Pancreas (tissue), 10 donors: ENCODE measurements around the gene KLHL30. TPM values are rescaled to one million over a fixed set of nuclear protein-coding genes. Genes with fewer than 3 reads are reported as not detected.
A peak's percentile ranks its signal among the peaks of the same experiment; 100 is the strongest.

Experiments
- ATAC-seq, 4 donors: fragments of 200-7000 bp; cut with Tn5 transposase; one replicate each; pipeline versions ENCODE4 v1.8.0 to v1.9.1; 2020; ENCODE audit warnings: mild to moderate bottlenecking in 4 of 4, moderate library complexity in 4 of 4
- DNase-seq, 6 donors: peaks; one replicate each; pipeline ENCODE4 v3.0.0-alpha.2; 2020
- FAIRE-seq: peaks from 2 replicates; lab custom pipeline; 2012; peaks lifted over from hg19 to GRCh38; lab: Jason Lieb, UNC
- H3K27ac ChIP-seq, 4 donors: fragments of 200-600 bp; sonication (generic); 1 replicate in 3 of 4; 2 replicates in 1 of 4; pipeline versions ENCODE4 v1.5.0 to v1.8.0; 2020
- H3K27me3 ChIP-seq, 4 donors: fragments of 200-600 bp; one replicate each; pipeline ENCODE4 v1.8.0; 2021
- H3K36me3 ChIP-seq, 3 donors: fragments of 200-600 bp; sonication (generic) in 1 of 3; one replicate each; pipeline versions ENCODE4 v1.5.0 to v1.8.0; 2020 to 2021
- H3K4me1 ChIP-seq, 3 donors: fragments of 200-600 bp; one replicate each; pipeline ENCODE4 v1.8.0; 2021
- H3K4me3 ChIP-seq, 4 donors: fragments of 200-600 bp; sonication (generic) in 2 of 4; one replicate each; pipeline versions ENCODE4 v1.5.0 to v1.8.0; 2020 to 2021
- H3K9me3 ChIP-seq, 4 donors: fragments of 200-600 bp; one replicate each; pipeline ENCODE4 v1.8.0; 2021
- WGBS, 2 donors: extraction: QIAGEN DNeasy Blood & Tissue Kit; methylation state at CpG; one replicate each; pipeline ENCODE4 v1.1.7; 2013; 5-methylcytosine and 5-hydroxymethylcytosine counted together
- intact Hi-C, 3 donors: fragments of 100-400 bp; cut with DNase I; formaldehyde crosslinking; loops; one replicate each; pipeline versions ENCODE4 v1.11.1 to v1.14.2; 2022
- polyA plus RNA-seq, 2 donors: library from polyadenylated mRNA; stranded (reverse); fragments of 200-250 nt; gene quantifications; one replicate each; pipeline ENCODE4 v1.2.3, GENCODE V29; 2013
- total RNA-seq, 6 donors: library from RNA; stranded (reverse); fragmentation: NEBNext Ultra II Directional in 4 of 6; extraction: Animal tissue kit (Norgen Biotek cat#: 25700) in 4 of 6; gene quantifications; one replicate each; pipeline versions ENCODE4 v1.2.1 to v1.2.4, GENCODE V29; 2021 to 2023
- TF ChIP-seq, protein P1 (sequence below), 4 donors: fragments of 200-600 bp; sonication (generic) in 3 of 4; IDR thresholded peaks; one replicate each; pipeline versions ENCODE4 v1.5.0 to v1.8.0; 2021; ENCODE audit warnings: antibody characterized with exemption in 4 of 4
- donor health status: healthy with polysubstance abuse.
- donor health status: DM: no; HTN: no; CAD: no; lungs with moderate emphysema.
- donor health status: DM: no; HTN: no; CAD: no.
- donor health status: control.
- donor health status: control.
- donor health status: Bipolar disorder and iron deficiency.
- donor health status: DM: yes; HTN: yes; CAD: no.
- donor health status: DM: no; HTN: no; CAD: no.
- donor health status: DM: no; HTN: no; CAD: no.
- donor health status: DM: yes; HTN: yes; CAD: no.

Gene KLHL30
- total and polyA plus RNA-seq, 8 donors: 0.03 to 0.14 (median 0.11) TPM; not detected in 2

DNA sequence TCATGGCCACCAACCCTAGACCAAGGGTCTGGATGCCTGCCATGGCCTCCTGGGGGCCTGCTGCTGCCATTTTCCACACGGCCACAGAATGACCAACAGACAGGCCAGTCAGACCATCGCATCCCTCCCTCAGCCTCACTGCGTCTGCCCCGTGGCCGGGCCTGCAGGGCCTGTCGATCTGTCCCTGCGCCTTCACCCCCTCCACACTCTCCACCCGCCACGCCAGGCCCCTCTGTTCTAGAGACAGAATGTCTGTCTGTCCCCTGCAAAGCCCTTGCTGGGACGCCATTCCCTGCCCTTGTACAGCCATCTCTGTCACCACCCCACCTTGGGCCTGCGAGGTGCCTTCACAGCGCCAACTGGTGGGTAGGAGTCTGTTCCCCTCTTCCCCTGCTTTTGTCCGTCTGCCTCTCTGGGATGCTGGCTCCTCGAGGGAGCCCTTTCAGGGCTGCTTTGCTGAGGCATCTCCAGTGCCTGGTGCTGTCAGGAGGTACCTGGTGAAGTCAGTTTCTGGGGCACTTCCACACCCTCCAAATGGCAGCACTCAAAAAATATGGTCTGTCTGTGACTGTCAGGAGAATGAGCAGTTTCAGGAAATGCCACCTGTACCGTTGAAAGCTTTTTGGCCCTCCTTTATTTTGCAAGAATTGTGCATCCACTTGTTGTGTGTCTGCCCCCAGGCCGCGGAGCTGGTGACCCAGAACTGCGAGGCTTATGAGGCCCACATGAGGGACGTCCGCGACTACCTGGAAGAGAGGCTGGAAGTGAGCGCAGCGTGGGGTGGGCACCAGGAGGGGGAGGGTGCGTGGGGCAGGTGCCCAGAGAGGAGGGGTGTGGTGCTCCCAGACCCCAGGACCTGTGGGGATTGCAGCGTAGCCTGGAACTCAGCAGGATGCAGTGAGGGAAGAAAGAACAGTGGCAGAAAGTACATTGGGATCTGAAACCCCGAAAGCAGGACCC, 45.0 kb upstream of the KLHL30 start:
- no peaks in the 10 kb centered on the region for H3K9me3 ChIP-seq
- FAIRE-seq: no peak
- 92 to 94% methylated on average over 24 to 26 of the region's 26 CpGs for WGBS, 2 donors
- H3K4me3 ChIP-seq: no peak overlapping the region
- H3K27ac ChIP-seq: no peak overlapping the region
- intact Hi-C loops: no loop called here
- no peaks in the 10 kb centered on the region for H3K27me3 ChIP-seq
- TF ChIP-seq, protein P1, sequence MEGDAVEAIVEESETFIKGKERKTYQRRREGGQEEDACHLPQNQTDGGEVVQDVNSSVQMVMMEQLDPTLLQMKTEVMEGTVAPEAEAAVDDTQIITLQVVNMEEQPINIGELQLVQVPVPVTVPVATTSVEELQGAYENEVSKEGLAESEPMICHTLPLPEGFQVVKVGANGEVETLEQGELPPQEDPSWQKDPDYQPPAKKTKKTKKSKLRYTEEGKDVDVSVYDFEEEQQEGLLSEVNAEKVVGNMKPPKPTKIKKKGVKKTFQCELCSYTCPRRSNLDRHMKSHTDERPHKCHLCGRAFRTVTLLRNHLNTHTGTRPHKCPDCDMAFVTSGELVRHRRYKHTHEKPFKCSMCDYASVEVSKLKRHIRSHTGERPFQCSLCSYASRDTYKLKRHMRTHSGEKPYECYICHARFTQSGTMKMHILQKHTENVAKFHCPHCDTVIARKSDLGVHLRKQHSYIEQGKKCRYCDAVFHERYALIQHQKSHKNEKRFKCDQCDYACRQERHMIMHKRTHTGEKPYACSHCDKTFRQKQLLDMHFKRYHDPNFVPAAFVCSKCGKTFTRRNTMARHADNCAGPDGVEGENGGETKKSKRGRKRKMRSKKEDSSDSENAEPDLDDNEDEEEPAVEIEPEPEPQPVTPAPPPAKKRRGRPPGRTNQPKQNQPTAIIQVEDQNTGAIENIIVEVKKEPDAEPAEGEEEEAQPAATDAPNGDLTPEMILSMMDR (IDR thresholded peaks at IDR 0.05): no peak
- H3K36me3 ChIP-seq: no peaks in the 10 kb centered on the region
- peak in 2 of 6 donors; percentile 25 to 61 for DNase-seq
- H3K4me1 ChIP-seq: peaks cover 0 to 5% (median 5%) of the 10 kb centered on the region in 3 donors
- no peak for ATAC-seq

GRCh38 chr2:238094438-238095022, 43.9 kb upstream of the KLHL30 start:
- Histone ChIP-seq H3K9me3 (no peaks in the 10 kb centered on the region), H3K4me1 (peaks cover 0 to 5% (median 5%) of the 10 kb centered on the region in 3 donors), H3K36me3 (no peaks in the 10 kb centered on the region), H3K27me3 (no peaks in the 10 kb centered on the region), H3K4me3 (no peak overlapping the region), H3K27ac (no peak overlapping the region)
- DNase-seq (peak in 1 of 6 donors; percentile 35), ATAC-seq (no peak), FAIRE-seq (no peak)
- intact Hi-C loops: no loop called here
- WGBS, 2 donors: 95 to 97% methylated on average over 17 of the region's 17 CpGs
- TF ChIP-seq, protein P1 (IDR thresholded peaks at IDR 0.05): no peak

DNA sequence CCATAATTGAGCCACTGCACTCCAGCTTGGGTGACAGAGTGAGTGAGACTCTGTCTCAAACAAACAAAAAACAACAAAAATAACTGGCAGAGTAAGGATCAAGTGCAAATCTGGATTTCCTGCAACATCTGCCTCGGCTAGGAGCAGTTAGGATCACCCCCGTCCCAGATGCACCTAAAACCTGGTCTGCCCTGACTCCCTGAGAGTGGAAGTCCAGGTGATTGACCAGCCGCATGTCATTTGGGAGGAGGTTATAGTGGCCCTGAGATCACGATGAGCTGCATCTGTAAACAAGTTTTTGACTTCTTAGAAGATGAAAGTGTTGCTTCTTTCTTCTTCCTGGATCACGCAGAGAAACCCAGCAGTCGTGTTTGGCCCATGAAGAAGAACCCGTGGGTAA, 43.3 kb upstream of the KLHL30 start:
- no peak for ATAC-seq
- H3K27me3 ChIP-seq: no peaks in the 10 kb centered on the region
- H3K27ac ChIP-seq: no peak overlapping the region
- 89 to 91% methylated on average over 7 of the region's 7 CpGs for WGBS, 2 donors
- no peak for DNase-seq
- TF ChIP-seq, protein P1 (IDR thresholded peaks at IDR 0.05): no peak
- peaks cover 0 to 5% (median 5%) of the 10 kb centered on the region in 3 donors for H3K4me1 ChIP-seq
- H3K9me3 ChIP-seq: no peaks in the 10 kb centered on the region
- FAIRE-seq: no peak
- H3K4me3 ChIP-seq: no peak overlapping the region
- intact Hi-C loops: no loop called here
- no peaks in the 10 kb centered on the region for H3K36me3 ChIP-seq

GRCh38 chr2:238096311-238097011, 42.0 kb upstream of the KLHL30 start:
- intact Hi-C loops: no loop called here
- ATAC-seq: peak; percentile 69 to 80 (median 74)
- Histone ChIP-seq H3K27ac (peak overlapping the region; percentile 66 to 74 (median 70)), H3K9me3 (no peaks in the 10 kb centered on the region), H3K4me1 (peaks cover 0 to 5% (median 5%) of the 10 kb centered on the region in 3 donors), H3K27me3 (no peaks in the 10 kb centered on the region), H3K4me3 (no peak overlapping the region), H3K36me3 (no peaks in the 10 kb centered on the region)
- no peak for FAIRE-seq
- DNase-seq: peak; percentile 64 to 84 (median 79)
- 52% methylated on average over 22 of the region's 22 CpGs for WGBS, 2 donors
- TF ChIP-seq, protein P1 (IDR thresholded peaks at IDR 0.05): no peak
